ENCODE data around the gene PCDHA13. TPM values are rescaled to one million over a fixed set of nuclear protein-coding genes. Genes with fewer than 3 reads are reported as not detected.
A peak's percentile ranks its signal among the peaks of the same experiment; 100 is the strongest.
"Not testable (repeated sequence)": the region's sequence is repeated elsewhere in the genome, so short reads cannot be mapped to it uniquely, and the experiment has no call there.

PCDHA13 gene, protein sequence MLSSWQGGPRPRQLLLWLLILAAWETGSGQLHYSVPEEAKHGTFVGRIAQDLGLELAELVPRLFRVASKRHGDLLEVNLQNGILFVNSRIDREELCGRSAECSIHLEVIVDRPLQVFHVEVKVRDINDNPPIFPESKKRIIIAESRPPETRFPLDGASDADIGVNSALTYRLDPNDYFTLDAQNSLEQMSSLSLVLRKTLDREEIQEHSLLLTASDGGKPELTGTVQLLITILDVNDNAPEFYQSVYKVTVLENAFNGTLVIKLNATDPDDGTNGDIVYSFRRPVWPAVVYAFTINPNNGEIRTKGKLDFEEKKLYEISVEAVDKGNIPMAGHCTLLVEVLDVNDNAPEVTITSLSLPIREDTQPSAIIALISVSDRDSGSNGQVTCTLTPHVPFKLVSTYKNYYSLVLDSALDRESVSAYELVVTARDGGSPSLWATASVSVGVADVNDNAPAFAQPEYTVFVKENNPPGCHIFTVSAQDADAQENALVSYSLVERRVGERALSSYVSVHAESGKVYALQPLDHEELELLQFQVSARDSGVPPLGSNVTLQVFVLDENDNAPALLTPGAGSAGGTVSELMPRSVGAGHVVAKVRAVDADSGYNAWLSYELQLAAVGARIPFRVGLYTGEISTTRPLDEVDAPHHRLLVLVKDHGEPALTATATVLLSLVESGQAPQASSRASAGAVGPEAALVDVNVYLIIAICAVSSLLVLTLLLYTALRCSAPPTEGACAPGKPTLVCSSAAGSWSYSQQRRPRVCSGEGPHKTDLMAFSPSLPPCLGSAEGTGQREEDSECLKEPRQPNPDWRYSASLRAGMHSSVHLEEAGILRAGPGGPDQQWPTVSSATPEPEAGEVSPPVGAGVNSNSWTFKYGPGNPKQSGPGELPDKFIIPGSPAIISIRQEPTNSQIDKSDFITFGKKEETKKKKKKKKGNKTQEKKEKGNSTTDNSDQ
- 1 to 10 TPM in 1 of 4 donors, under 1 TPM in 3; 0.39 to 2.1 (median 0.76) TPM for total RNA-seq

DNA sequence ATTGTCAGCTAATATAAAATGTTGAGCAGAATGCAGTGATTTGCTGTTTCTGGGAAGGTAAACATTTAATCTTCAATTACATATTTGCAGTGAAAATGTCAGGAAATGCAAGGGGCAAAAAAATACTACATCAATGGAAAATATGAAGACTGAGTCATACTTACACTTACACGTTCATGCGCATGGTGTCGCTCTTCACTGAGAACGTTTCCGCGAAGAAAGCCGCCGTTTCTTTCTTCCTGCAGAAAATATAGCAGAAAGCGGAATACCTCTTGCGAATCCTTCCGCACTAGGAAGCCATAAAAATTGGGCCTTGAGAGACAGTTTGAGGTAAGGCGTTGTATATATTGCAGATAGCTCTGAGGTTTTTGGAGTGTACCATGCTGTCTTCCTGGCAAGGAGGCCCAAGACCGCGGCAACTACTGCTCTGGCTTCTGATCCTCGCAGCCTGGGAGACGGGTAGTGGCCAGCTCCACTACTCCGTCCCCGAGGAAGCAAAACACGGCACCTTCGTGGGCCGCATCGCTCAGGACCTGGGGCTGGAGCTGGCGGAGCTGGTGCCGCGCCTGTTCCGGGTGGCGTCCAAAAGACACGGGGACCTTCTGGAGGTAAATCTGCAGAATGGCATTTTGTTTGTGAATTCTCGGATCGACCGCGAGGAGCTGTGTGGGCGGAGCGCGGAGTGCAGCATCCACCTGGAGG, at the start of gene PCDHA13:
Gene PCDHA13, plus strand, starts transcription at position 236 of the 702 bp plus-strand sequence. Its CDS starts 145 bp downstream, at position 381.
- DNase-seq (ENCODE audit: extremely low spot score) = no peak
- Histone ChIP-seq H3K36me3 (no peaks in the 10 kb centered on the region), H3K4me1 (peaks cover 0 to 14% (median 8%) of the 10 kb centered on the region in 4 donors), H3K27ac (replicated peaks in 1 of 4) (peak within 1 kb of the TSS in 3 of 4 donors; percentile 7 to 24 (median 9)), H3K4me3 (peak within 1 kb of the TSS; percentile 41 to 56 (median 49)), H3K9me3 (peaks cover 0 to 35% (median 11%) of the 10 kb centered on the region in 4 donors), H3K27me3 (peaks cover 0 to 51% (median 0%) of the 10 kb centered on the region in 4 donors)
- intact Hi-C loops (cut with DNase I) = loop anchor here (1.0 to 5.0 kb wide), 2 partner anchors 45 to 159 kb away; partner anchors contain the start of gene PCDHAC1
- 15% methylated on average over 22 of the region's 35 CpGs for WGBS
- TF ChIP-seq, protein P1, sequence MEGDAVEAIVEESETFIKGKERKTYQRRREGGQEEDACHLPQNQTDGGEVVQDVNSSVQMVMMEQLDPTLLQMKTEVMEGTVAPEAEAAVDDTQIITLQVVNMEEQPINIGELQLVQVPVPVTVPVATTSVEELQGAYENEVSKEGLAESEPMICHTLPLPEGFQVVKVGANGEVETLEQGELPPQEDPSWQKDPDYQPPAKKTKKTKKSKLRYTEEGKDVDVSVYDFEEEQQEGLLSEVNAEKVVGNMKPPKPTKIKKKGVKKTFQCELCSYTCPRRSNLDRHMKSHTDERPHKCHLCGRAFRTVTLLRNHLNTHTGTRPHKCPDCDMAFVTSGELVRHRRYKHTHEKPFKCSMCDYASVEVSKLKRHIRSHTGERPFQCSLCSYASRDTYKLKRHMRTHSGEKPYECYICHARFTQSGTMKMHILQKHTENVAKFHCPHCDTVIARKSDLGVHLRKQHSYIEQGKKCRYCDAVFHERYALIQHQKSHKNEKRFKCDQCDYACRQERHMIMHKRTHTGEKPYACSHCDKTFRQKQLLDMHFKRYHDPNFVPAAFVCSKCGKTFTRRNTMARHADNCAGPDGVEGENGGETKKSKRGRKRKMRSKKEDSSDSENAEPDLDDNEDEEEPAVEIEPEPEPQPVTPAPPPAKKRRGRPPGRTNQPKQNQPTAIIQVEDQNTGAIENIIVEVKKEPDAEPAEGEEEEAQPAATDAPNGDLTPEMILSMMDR (IDR thresholded peaks at IDR 0.05) = peak; percentile 40 to 65 (median 57)
- TF ChIP-seq POLR2AphosphoS5 (IDR thresholded peaks at IDR 0.05) (no peak), POLR2A (IDR thresholded peaks at IDR 0.05; ENCODE audit: low read depth) (no peak), EP300 (IDR thresholded peaks at IDR 0.05) (no peak)

DNA sequence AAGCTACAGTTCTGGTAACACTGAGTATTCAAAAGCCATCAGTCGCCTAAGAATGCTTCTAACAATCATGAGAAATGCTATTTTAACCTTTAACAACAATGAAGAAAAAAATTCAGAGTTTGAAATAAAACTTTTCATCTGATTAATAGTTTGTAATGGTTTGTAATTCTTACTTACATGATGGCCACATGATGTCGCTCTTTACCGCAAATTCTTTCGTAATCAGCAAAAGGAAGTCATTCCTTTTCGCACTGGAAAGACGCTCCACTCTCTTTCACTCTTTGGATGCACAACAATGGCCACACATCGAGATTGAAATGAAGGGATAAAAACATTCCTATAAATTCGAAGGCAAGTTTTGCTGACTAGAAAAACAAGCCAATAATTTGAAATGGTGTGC, 47.9 kb upstream of the PCDHA13 start, which contains the start of gene PCDHA7:
Gene PCDHA7, plus strand, starts transcription at position 277 of the 400 bp plus-strand sequence. Its CDS starts 115 bp downstream, at position 392.
- peak within 1 kb of the TSS; percentile 11 to 36 (median 22) for H3K4me3 ChIP-seq
- H3K4me1 ChIP-seq = no peaks in the 10 kb centered on the region
- no peaks in the 10 kb centered on the region for H3K36me3 ChIP-seq
- WGBS = 12% methylated on average over 8 of the region's 8 CpGs
- H3K9me3 ChIP-seq = peaks cover 0 to 49% (median 42%) of the 10 kb centered on the region in 4 donors
- TF ChIP-seq POLR2AphosphoS5 (IDR thresholded peaks at IDR 0.05) (no peak), POLR2A (IDR thresholded peaks at IDR 0.05; ENCODE audit: low read depth) (no peak), EP300 (IDR thresholded peaks at IDR 0.05) (no peak)
- TF ChIP-seq, protein P1 (IDR thresholded peaks at IDR 0.05) = no peak
- DNase-seq (ENCODE audit: extremely low spot score) = no peak
- intact Hi-C loops (cut with DNase I) = no loop called here
- peaks cover 0 to 71% (median 7%) of the 10 kb centered on the region in 4 donors for H3K27me3 ChIP-seq
- no peak within 1 kb of the TSS for H3K27ac ChIP-seq (replicated peaks in 1 of 4)

DNA sequence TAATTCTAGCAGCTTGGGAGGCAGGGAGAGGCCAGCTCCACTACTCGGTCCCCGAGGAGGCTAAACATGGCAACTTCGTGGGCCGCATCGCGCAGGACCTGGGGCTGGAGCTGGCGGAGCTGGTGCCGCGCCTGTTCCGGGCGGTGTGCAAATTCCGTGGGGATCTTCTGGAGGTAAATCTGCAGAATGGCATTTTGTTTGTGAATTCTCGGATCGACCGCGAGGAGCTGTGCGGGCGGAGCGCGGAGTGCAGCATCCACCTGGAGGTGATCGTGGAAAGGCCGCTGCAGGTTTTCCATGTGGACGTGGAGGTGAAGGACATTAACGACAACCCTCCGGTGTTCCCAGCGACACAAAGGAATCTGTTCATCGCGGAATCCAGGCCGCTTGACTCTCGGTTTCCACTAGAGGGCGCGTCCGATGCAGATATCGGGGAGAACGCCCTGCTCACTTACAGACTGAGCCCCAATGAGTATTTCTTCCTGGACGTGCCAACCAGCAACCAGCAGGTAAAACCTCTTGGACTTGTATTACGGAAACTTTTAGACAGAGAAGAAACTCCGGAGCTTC, 47.4 kb upstream of the PCDHA13 start:
- H3K9me3 ChIP-seq = peaks cover 0 to 43% (median 38%) of the 10 kb centered on the region in 4 donors
- DNase-seq (ENCODE audit: extremely low spot score); intact Hi-C loops (cut with DNase I); H3K36me3 ChIP-seq; H3K4me1 ChIP-seq; H3K27ac ChIP-seq (replicated peaks in 1 of 4): not testable (repeated sequence)
- peak overlapping the region; percentile 11 to 36 (median 22) for H3K4me3 ChIP-seq
- peaks cover 0 to 71% (median 7%) of the 10 kb centered on the region in 4 donors for H3K27me3 ChIP-seq
- WGBS = 28% methylated on average over 25 of the region's 38 CpGs

DNA sequence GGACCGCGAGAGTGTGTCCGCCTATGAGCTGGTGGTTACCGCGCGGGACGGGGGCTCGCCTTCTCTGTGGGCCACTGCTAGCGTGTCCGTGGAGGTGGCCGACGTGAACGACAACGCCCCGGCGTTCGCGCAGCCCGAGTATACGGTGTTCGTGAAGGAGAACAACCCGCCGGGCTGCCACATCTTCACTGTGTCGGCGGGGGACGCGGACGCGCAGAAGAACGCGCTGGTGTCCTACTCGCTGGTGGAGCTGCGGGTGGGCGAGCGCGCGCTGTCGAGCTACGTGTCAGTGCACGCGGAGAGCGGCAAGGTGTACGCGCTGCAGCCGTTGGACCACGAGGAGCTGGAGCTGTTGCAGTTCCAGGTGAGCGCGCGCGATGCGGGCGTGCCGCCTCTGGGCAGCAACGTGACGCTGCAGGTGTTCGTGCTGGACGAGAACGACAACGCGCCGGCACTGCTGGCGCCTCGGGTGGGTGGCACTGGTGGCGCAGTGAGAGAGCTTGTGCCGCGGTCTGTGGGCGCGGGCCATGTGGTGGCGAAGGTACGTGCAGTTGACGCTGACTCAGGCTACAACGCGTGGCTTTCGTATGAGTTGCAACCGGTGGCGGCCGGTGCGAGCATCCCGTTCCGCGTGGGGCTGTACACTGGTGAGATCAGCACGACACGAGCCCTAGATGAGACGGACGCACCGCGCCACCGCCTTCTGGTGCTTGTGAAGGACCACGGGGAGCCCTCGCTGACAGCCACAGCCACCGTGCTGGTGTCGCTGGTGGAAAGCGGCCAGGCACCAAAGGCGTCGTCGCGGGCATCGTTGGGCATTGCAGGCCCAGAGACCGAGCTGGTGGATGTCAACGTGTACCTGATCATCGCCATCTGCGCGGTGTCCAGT, 46.1 kb upstream of the PCDHA13 start:
- no peak for TF ChIP-seq POLR2A (IDR thresholded peaks at IDR 0.05; ENCODE audit: low read depth)
- TF ChIP-seq, protein P1 (IDR thresholded peaks at IDR 0.05) = no peak
- no peak for TF ChIP-seq POLR2AphosphoS5 (IDR thresholded peaks at IDR 0.05)
- no peak for TF ChIP-seq EP300 (IDR thresholded peaks at IDR 0.05)
- Histone ChIP-seq H3K4me1 (no peaks in the 10 kb centered on the region), H3K9me3 (peaks cover 0 to 35% (median 33%) of the 10 kb centered on the region in 4 donors), H3K27ac (replicated peaks in 1 of 4) (no peak overlapping the region), H3K36me3 (no peaks in the 10 kb centered on the region), H3K27me3 (peaks cover 0 to 72% (median 6%) of the 10 kb centered on the region in 4 donors), H3K4me3 (no peak overlapping the region)
- intact Hi-C loops (cut with DNase I) = no loop called here
- peak; percentile 47 for DNase-seq (ENCODE audit: extremely low spot score)
- 52% methylated on average over 44 of the region's 103 CpGs for WGBS
